ENCODE results near the gene KRTAP10-3.
"Not testable (repeated sequence)": the region's sequence is repeated elsewhere in the genome, so short reads cannot be mapped to it uniquely, and the experiment has no call there.

Gene KRTAP10-3, protein sequence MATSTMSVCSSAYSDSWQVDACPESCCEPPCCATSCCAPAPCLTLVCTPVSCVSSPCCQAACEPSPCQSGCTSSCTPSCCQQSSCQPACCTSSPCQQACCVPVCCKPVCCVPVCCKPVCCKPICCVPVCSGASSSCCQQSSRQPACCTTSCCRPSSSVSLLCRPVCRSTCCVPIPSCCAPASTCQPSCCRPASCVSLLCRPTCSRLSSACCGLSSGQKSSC

DNA sequence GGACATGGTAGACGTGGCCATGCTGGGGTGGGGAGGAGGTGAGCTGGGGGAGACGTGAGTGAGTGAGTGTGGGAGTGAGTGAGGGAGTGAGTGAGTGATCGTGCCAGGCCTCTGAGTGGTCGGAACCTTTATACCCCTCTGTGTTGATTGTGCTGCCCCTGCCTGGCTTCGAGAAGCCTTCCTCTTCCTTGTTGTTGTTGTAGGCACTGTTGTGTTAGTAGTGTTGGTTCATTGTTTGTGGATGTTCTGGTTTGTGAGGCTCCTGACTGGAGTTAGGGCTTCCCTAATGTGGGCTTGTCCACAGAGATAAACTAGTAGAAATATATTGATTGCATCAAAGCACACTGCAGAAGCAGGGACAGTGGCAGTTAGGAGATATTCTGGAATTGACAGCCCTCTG, at the start of gene KRTAP10-3:
Gene KRTAP10-3, minus strand, starts transcription at position 101 of the 400 bp plus-strand sequence. Its CDS starts 80 bp downstream, at position 21.
- DNase-seq (ENCODE audit: low spot score) = no peak

DNA sequence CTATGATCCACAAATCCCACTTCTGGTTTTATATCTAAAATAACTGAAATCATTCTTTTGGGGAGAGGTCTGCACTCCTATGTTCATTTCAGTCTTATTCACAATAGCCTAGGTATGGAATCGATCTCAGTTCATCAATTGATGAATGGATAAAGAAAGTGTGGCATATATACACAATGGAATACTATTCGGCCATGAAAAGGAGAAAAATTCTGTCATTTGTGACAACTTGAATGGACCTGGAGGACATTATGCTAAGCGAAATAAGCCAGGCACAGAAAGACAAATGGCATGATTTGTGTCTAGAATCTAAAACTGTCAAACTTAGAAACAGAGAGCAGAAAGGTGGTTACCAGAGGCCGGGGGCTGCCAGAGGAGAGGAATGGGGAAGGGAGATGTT, 47.9 kb upstream of the KRTAP10-3 start:
- no peak for DNase-seq (ENCODE audit: low spot score)

DNA sequence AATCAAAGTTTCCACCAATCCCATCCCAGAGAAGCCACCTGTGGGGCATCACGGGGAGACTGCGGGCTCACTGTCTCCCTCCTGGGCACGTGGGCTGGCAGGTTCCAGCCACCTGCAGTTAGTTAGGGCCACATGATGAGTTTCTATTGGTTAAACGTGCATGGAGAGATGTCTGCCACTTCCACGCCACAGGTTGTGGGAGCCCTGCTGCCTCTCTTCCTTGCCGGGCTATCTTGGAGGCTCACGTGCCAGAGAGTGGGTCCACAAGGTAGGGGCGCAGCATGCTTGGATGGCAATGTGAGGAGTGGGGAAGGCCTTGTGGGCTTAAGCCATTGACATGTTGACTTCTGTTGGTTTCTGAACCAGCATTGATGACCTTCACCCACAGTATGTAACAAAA, 45.3 kb upstream of the KRTAP10-3 start:
- no peak for DNase-seq (ENCODE audit: low spot score)

DNA sequence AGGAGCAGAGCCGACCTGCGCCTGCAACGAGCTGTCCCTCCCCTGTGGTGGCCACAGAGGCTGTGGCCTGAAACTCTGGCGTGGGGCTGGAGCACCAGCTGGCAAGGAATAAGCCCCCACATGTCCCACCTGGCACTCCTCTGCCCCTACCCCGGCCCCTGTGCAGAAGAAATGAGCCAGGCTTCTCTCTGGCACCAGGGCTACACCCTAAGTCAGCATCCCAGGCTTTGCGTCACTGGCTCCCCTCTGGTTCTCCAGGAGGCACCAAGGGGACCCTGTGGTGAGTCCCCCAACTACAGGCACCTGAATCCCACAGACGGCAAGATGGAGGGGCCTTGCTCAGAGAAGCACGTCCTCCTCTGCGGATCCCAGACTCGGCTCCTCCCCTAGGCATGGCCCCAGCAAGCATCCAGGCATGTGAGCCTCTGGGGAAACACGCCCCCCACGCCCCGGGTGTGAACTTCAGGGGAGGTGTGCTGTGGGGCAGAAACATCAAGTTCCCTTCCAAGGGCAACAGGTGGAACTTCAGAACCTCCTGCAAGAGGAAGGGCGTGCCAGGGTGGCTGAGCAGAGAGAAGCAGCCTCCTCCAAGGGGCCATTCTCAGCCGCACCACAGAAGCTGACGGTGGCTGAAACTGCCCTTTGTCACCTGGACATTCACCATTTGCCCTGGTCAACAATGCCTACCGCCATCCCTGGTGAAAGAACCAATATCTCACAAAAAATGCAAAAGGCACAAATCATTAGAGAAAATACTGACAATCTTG, 44.7 kb upstream of the KRTAP10-3 start:
- DNase-seq (ENCODE audit: low spot score) = no peak

DNA sequence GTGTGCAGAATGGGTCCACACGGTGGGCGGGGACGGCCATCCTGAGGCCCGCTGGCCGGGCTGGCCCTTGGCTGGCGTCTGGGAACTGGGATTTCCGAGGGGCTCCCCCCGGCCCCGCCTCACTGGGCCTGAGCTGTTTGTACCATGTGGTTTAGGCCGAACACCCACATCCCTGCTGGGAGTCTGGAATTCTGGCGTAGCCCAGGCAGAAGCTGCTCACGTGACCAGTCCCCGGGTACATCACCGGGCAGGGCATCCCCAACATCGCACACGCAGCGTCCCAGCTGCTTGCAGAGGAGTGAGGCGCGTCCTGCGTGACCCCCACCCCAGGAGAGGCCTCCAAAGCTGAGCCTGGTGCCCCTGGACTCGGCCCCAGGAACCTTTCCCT, 43.9 kb upstream of the KRTAP10-3 start:
- no peak for DNase-seq (ENCODE audit: low spot score)

DNA sequence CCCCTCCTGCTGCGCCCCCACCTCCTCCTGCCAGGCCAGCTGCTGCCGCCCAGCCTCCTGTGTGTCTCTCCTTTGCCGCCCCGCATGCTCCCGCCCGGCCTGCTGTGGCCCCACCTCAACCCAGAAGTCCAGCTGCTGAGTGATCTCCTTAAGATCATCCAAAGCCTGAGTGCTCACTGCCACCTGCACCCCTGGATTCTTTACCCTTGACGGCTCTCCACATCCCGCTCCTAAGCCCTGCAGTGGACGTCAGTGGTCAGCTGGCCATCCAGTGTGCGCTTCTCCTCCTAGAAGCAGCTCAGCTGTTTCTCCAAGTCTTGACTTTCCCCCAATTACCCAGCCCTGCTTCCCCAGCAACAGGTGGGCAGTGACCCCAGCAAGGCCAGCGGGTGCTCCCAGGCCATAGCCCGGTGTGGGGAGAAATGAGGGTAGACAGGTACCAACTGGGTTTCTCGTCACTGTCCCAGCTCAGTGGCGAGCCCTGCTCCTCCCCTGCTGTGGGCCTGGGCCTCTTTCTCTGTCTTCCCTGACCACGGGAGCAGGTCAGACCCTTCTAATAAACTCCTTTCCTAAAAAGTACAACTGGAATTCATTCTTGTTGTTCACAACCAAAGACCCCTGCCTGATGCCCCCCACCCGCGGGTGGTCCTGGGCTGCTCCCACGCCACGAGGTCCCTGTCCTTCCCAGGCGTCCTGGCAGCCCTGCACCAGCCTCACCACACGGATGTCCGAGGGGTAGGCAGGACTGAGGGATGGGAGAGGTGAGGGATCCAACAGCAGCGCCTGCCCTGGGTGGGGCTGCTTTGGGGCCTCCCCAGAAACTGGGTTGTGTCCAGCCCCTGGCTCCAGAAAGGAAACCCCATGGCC, 43.2 kb upstream of the KRTAP10-3 start:
- no peak for DNase-seq (ENCODE audit: low spot score)

DNA sequence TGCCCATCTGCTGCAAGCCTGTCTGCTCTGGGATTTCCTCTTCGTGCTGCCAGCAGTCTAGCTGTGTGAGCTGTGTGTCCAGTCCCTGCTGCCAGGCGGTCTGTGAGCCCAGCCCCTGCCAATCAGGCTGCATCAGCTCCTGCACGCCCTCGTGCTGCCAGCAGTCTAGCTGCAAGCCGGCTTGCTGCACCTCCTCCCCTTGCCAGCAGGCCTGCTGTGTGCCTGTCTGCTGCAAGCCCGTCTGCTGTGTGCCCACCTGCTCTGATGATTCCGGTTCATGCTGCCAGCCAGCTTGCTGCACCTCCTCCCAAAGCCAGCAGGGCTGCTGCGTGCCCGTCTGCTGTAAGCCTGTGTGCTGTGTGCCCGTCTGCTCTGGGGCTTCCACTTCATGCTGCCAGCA, 42.5 kb upstream of the KRTAP10-3 start:
- DNase-seq (ENCODE audit: low spot score) = not testable (repeated sequence)

DNA sequence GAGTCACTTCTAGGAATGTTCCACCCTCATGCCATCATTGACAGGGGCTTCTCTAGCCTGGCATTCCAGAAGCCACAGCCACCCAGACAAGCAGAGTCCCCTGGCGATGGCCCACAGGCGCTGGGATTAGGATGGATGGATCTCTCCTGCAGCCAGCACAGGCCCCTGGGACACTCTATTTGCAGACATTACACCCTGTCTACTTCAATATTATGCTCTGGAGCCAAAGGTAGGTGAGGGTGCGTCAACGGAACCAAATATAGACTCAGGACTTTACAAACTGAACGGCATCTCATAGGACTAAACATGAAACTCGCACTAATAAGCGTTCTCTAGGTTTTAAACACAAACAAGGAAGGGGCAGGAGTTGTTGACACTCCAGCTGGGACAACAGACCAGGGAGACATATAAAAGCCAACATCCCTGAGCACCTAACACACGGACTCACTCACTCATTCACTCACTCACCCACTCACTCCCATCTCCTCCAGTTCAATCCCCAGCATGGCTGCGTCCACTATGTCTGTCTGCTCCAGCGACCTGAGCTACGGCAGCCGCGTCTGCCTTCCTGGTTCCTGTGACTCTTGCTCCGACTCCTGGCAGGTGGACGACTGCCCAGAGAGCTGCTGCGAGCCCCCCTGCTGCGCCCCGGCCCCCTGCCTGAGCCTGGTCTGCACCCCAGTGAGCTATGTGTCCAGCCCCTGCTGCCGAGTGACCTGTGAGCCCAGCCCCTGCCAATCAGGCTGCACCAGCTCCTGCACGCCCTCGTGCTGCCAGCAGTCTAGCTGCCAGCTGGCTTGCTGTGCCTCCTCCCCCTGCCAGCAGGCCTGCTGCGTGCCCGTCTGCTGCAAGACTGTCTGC, 41.8 kb upstream of the KRTAP10-3 start, which contains the start of gene KRTAP10-7:
Gene KRTAP10-7, plus strand, starts transcription at position 480 of the 861 bp plus-strand sequence. Its CDS starts 25 bp downstream, at position 505.
- DNase-seq (ENCODE audit: low spot score) = not testable (repeated sequence)

DNA sequence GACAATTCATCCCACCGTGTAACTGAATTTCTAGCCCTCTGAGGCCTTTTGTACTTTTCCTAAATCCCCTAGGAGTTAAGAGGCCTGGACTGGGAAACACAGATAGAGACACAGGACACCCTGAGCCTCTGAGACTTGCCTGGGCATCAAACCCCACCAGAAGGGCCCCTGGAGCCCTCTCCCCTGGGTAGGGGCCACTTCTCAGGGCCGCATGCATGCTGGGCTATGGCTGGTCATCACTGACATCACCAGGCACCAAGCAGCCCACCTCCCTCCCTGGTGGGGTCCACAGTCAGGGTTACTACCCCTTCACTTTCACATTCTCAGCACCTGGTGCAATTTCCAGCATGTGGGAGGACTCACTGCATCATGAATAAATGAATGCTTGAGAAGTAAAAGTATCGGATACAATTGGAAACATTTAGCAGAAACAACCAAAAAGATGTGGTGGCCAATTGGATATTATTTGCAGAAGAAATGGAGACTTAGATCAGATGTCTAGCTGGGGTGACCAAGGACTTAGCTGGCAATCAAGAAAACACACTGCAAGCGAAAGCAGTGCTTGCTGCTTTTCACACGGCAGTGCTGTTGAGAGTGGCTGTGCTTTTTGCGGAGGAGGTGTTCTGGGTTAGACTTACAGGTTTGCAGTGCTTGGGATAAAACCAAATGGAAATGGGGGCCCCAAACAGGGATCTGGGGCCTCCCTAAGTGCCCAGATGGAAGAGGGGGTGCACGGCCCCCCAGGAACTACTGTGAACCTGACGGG, 40.9 kb upstream of the KRTAP10-3 start:
- DNase-seq (ENCODE audit: low spot score) = no peak

DNA sequence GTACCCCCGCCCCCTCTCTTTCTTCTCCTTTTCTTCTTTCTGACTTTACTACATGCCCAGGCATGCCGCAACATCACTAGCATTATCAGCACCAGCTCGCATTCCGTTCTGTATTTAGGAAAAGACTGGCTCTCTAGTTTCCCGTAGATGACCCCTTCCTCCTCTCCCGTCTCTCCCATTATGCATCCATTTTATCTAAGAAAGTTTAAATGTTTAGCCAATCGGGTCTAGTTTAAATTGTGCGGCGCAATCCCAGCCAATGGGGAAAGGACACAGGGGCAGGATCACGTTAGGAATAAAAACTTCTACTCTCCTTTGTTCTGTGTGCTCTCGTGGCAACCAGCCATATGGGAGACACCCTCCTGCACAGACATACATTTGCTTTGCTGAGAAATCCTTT, 39.5 kb upstream of the KRTAP10-3 start:
- DNase-seq (ENCODE audit: low spot score) = no peak

DNA sequence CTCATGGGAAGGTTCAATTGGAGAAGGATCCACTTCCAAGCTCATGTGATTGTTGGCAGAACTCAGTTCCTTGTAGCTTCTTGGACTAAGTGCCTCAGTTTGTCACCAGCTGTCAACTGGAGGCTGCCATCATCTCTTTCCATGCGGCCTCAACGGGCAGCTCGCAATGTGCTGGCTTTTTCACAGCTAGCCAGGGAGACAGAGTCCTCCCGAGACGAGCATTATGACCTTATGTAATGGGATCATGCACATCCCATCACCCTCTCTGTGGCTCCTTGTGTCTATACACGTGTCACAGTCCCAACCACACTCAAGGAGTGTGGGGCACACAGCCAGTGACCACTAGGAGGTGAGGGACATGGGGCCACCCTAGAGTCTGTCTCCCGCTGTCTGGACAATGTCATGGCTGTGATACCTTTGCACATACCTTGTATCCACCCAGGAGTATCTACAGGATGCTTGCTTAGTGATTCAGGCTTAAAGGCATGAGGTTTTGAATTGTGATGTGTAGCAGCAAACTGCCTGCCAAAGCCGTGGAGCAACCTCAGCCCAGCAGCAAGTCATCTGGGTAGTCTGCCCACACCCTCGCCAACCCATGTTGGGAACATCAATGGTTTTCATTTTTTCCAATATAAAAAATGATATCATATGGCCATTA, 37.6 kb upstream of the KRTAP10-3 start:
- DNase-seq (ENCODE audit: low spot score) = no peak

DNA sequence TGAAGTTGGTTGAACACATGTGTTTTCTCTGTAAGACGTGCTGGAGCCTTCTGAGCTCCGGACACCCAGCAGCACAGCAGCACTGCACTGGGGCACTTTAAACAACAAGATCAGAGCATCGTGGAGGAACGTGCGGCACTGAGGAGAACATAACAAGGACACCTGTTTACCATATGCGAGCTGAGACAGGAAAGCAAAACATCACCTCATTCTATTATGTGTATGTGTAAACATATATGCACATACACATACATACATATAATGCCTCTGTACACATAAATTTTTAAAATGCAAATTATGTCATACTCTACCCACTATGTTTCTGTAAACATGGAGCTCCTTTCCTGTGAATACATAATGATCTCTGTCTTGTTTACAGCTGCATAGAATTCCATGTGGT, 36.9 kb upstream of the KRTAP10-3 start:
- DNase-seq (ENCODE audit: low spot score) = no peak

DNA sequence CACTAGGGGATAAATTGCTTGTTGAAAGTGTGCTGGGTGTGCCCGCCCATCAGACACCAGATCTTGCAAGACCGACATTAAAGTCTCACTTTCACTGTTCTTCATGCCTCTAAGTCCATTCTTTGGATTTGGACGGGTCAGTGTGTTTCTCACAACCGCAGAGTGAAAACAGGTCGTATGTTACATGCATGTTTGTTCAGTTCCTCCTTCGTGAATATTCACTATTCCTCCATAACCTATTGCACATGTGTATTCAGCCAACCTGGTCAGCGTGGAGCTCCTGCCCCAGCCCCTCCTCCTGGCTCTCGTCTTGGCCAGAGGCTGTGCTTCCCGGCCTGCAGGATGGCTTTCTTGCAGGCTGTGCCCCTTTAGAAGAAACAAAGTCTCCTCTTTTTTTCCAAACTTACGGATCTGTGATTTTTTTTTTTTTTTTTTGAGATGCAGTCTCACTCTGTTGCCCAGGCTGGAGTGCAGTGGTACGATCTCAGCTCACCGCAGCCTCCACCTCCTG, 35.9 kb upstream of the KRTAP10-3 start:
- no peak for DNase-seq (ENCODE audit: low spot score)

DNA sequence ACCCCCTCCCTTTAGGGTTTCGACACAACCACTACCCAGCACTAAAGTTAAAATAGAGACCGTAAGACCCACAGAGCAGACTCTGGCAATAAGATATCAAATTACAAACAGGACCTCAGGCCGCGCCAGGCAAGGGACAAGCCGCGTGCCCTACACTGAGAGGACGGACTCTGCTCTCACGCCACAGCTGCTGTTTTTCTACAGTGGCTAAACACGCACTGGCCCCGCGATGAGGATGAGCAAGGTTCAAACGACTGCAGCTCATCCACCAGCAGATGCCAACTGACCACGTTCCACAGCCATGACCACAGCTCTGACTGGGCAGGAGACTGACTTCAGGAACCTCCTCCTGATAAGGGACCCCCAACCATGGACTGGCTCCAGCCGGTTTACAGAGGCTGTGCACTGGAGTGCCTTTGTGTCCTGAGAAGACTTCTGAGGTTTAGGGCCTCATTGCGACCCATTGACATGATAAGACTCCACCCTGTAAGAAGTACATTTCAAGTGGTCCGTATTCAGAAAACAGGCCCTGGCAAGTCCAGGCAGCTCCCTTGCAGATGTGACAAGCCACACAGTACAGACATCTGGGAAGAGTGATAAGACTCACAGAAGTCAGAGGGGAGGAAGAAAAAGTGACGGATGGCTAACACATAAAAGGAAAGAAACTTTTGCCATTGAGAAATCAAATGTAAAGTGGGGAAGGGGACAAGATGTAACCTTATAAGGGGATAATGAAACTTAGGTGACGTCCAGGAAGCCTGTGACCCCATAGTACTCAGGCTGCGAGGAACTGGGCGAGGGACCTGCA, 35.2 kb upstream of the KRTAP10-3 start:
- peak; percentile 83 for DNase-seq (ENCODE audit: low spot score)

DNA sequence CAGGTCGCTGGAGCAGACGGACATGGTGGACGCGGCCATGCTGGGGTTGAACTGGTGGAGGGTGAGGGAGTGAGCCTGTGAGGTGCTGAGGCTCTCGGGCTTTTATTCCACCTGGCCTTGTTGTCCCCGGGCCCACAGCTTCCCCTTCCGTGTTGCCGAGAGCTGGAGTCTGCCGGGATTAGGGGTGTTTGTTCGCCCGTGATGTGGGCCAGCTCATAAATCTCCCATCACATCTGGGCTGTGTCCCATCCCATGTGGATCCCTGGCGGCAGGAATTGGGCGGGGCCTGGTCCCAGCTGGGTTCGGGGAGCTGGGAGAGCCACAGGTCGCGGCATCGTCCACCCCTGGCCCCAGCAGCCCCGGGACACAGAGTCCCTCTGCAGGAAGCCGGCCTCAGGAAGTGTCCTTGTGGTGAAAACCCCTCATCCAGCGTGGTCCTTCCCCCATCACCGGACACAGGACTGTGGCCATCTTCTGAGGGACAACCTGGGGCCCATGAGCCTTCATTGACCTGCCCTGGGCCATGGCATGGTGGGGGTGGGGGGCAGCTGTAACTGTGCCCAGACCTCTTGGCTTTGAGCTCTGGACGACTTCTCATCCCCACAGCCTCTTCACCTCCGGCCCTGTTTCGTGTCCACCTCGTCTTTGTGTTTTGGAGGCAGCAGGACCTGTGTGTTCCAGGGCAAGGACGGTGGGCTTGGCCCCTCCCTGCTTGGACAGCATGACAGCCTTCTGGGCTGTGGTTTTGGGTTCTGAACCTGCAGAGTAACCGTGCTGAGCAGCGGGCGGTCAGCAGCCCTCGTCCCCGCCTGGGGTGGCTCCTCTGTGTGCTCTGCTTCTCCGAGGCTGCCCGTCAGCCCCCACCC, 34.1 kb upstream of the KRTAP10-3 start, which contains the start of gene KRTAP10-6:
Gene KRTAP10-6, minus strand, starts transcription at position 60 of the 866 bp plus-strand sequence. Its CDS starts 21 bp downstream, at position 39.
- no peak for DNase-seq (ENCODE audit: low spot score)

DNA sequence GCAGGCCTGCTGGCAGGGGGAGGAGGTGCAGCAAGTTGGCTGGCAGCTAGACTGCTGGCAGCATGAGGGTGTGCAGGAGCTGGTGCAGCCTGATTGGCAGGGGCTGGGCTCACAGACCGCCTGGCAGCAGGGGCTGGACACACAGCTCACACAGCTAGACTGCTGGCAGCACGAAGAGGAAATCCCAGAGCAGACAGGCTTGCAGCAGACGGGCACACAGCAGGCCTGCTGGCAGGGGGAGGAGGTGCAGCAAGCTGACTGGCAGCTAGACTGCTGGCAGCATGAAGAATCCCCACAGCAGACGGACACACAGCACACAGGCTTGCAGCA, 33.2 kb upstream of the KRTAP10-3 start:
- not testable (repeated sequence) for DNase-seq (ENCODE audit: low spot score)

DNA sequence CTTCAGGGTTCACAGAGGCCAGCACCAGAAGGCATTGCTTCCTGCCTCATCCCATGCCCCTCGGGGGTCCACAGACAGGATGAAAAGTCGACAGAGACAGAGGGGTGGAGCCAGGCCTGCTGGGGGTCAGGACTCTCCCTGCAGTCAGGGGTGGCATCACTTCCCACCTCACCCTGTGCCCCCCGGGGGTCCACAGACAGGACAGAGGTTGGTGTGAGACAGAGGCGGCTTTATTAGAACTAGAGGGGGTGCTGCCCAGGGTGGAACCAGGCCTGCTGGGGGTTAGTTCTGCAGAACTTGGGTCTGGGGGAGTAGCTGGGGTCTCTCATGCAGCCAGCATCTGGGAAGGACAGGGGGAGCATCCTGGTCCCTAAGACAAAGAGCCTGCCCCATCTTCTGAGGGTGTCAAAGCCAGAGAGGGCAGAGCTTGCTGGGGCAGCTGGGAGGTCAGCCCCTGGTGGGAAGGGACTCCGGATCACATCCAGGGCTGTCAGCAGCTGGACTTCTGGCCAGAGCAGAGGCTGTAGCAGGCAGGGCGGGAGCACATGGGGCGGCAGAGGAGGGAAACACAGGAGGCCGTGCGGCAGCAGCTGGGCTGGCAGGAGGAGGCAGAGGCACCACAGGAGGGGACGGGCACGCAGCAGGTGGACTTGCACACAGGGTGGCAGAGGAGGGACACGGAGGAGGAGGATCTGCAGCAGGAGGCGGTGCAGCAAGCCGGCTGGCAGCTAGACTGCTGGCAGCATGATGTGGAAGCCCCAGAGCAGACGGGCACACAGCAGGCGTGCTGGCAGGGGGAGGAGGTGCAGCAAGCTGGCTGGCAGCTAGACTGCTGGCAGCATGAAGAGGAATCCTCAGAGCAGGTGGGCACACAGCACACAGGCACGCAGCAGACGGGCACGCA, 32.6 kb upstream of the KRTAP10-3 start:
- not testable (repeated sequence) for DNase-seq (ENCODE audit: low spot score)

Measured in hematopoietic multipotent progenitor cell treated with erythropoietin and hydrocortisone succinate and interleukin-3 and kit ligand, for 15 days (in vitro differentiated cells).